Stimulated activated CD4-positive, alpha-beta T cell treated with anti-CD3 and anti-CD28 coated beads, Interleukin-4, amount 100 ng/mL, for 48 hours (primary cell): ENCODE results near the gene KIF17.

Experiments used
- DNase-seq, 2 donors: peaks; one replicate each; pipeline ENCODE4 v3.0.0-alpha.2; 2020; ENCODE audit warnings: low read depth in 2 of 2

KIF17 gene

DNA sequence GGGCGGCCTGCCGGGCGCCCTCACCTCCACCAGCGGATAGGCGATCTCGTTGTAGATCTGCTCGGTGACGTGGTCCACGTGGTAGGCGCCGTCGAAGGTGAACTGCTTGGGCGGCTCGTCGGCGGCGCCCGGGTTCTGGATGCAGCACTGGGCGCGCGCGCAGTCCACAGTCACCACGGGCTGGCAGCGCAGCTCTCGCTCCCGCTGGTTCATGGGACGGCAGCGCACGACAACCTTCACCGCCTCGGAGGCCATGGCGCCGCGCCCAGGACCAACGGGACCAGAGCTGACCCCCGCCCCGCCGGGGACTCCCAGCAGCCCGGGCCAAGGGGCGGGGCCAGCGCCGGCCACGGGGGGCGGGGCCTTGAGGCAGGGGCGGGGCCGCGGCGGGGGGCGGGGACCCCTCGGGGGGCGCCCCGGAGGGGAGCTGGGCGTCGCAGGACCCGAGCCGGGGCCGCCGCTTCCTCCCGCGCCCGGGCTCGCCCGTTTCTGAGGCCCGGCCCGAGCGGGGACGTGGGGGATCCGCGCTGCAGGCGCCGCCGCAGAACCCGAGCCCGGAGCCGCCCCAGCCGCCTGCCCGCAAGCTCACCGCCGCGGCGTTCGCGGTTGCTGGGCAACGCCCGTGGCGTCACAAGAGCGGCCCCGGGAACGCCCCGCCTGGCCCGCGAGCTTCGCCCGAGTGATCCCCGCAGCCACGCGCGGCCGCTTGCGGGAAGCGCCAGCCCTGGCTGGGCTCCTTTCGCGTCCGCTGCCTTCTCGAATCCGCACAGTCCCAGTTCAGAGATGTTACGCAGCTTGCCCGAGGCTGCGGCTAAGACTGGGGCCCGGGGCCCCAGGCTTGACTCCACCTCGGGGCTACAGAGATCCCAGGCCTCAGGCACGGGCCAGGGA lies at the start of gene KIF17:
Gene KIF17 (minus strand): TSS at position 556 of the 891 bp plus-strand sequence. CDS start 301 bp downstream, at position 255.
- peak in 1 of 2 donors; percentile 33 for DNase-seq

- DNase-seq = no peak
Observed at GRCh38 chr1:20767271-20767670, 49.5 kb upstream of the KIF17 start.

- DNase-seq = no peak
Observed at GRCh38 chr1:20763417-20763816, 45.6 kb upstream of the KIF17 start.

DNA sequence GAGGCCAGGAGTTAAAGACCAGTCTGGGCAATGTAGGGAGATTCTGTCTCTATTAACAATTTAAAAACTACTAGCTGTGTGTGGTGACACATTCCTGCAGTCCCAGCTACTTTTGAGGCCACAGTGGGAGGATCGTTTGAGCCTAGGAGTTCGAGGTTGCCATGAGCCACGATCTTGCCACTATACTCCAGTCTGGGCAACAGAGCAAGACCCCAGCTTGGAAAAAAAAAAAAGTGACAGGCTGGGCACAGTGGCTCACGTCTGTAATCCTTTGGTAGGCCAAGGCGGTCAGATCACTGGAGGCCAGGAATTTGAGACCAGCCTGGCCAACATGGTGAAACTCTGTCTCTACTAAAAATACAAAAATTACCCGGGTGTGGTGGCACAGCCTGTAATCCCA lies 42.5 kb upstream of the KIF17 start:
- DNase-seq = no peak

GRCh38 chr1:20753589-20753988 lies 35.8 kb upstream of the KIF17 start:
- no peak for DNase-seq

GRCh38 chr1:20751462-20751990 lies 33.7 kb upstream of the KIF17 start:
- no peak for DNase-seq

GRCh38 chr1:20742671-20743070 lies 24.9 kb upstream of the KIF17 start:
- no peak for DNase-seq

- DNase-seq = no peak
Observed at GRCh38 chr1:20740781-20741180, 23.0 kb upstream of the KIF17 start.

GRCh38 chr1:20739225-20739624 lies 21.4 kb upstream of the KIF17 start:
- no peak for DNase-seq

DNA sequence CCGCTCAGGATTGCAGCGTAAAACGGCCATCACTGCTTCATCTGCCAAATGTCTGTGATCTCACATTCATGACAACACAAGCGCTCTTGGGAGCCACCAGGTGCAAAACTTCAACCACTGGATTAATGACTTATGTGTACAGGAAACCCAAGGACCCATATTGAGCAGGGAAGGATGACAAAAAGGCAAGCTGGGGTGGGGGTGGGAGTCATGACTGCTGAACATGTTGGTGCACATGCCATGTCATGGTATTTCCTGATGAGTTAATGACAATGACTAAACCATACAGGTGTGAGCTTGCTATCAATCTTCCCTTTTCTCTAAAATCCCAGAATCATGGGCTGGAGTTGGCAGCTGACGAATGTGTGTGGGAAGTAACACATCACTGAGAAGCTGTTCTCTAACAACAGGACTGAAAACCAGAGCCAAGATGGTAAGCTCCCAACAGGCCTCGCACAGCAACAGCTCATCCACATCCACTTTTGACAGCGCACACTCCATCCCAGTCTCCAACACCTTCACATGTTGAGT lies 17.8 kb upstream of the KIF17 start:
- DNase-seq = no peak

DNA sequence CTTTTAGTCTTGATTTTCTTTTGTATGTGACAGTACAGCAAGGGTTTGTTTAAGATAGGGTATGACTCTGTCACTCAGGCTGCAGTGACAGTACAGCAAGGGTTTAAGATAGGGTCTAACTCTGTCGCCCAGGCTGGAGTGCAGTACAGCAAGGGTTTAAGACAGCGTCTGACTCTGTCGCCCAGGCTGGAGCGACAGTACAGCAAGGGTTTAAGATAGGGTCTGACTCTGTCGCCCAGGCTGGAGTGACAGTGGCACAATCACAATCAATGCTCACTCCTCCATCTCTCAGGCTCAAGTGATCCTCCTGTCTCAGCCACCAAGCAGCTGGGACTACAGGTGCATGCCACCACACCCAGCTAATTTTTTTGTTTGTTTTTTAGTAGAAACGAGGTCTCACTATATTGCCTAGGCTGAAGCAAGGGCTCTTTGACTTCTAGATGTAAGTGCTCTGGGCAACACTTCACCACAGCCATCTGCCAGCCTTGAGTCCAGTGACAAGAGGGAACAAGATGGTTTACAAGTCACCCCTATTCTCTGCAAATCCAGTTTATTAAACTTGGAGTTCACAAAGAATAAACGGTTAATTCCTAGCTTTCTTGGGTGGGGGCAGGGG lies 15.7 kb upstream of the KIF17 start:
- DNase-seq = no peak

- DNase-seq = peak; percentile 58 to 73
Observed at GRCh38 chr1:20732588-20733359, 15.0 kb upstream of the KIF17 start, which contains the start of gene SH2D5. Gene SH2D5 (minus strand): TSS chr1:20732703. CDS start chr1:20728044, 4,659 bp downstream.

GRCh38 chr1:20732071-20732587 lies 14.3 kb upstream of the KIF17 start:
- DNase-seq = no peak

DNA sequence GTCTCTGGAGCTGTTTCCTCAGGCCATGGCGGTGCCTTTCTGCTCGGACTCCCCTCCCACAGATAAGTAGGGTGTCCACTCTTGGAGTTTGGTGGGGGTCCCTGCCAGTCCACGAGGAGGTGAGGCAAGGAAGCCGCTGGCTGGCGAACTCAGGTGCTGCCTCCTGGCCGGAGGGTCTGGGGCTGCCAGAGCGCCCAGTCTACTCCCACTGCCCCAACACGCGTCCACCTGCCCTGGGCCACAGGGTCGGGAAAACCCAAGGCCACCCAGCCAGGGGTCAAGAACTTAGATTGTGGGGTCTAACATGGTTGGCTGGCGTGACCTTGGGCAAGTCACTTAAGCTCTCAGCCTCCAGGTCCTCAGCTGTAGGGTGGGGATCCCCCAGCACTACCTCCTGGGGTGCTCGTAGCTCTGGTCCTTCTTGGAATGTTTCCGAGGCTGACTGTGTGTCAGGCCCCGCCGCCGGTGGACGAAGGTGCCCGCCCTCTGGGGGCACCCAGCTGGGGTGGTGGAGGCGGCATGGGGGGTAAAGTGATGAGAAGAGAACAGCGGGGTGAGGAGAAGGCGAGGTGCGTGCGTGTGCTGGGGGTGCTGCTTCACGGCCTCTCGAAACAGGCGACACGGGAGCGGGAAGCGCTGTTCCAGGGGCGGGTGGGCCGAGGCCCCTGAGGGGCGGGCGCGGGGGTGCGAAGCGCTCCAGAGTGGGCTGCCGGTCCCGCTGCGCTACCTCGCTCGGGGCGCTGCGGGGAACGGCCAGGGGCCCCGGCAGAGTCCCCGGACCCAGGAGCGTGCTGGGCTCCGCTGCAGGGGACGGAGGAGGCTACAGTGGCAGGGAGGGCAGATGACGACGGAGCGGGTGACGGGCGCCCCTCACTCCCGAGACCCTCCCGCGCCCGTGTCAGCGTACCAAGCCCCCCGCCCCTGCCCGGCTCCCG lies 13.5 kb upstream of the KIF17 start:
- DNase-seq = no peak

DNA sequence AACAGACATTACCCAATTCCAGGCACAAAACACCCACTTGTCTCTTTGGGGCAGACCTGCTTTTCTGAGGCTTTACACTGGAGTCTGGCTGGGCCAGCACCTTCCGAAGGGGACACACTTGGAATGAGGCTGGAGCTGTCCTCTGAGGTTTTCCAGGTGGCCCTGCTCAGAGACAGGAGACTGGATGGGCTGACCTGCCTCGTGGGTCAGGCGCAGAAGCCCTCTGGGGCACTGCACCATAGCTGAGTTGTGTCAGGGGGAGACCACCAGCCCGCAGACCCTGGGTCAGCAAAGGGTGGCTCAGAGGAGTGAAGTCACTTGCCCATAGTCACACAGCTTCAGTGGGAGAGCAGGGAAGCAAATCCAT lies 12.9 kb upstream of the KIF17 start:
- DNase-seq = no peak

- DNase-seq = no peak
Observed at GRCh38 chr1:20729990-20730689, 12.3 kb upstream of the KIF17 start.

DNA sequence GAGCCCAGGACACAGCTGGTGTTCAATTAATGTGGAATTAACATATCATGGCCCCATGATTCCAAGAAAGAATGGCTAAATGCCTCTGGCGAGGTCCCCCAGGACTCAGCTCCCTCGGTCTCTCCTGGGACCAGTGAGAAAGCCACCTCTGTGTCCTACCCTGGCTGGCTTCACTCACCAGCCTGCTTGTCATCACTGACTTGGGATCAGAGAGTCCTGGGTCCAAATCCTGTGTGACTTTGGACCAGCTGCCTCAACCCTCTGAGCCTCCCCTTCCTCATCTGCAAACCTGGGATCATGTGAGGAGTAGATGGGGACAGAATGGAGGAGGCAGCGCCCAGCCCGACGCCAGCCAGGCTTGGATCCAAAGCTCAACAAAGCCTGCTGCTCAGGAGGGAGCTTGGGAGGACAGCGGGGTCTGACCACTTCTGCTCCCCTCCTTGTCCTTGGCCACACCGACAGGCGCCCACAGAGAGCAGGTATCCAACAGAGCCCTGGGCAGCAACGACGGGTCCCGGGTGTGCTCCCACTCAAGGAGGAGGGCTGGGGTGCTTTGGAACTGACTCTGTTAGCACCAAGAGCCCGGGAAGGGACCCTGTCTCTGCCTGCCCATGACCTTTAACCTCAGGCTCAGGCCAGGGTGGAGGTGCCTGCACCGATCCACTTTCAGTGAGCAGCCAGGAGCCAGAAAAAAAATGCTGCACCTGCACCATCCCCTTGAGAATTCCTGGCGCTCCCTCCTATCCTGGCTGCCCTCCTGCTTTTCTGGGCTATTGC lies 11.5 kb upstream of the KIF17 start:
- no peak for DNase-seq

- no peak for DNase-seq
Observed at GRCh38 chr1:20728371-20729154, 10.8 kb upstream of the KIF17 start.
